Central memory CD4-positive, alpha-beta T cell (primary cell): Measurements from ENCODE around the gene MFAP3L.
"Not testable (repeated sequence)": the region's sequence is repeated elsewhere in the genome, so short reads cannot be mapped to it uniquely, and the experiment has no call there.

Experiments used
- DNase-seq: peaks from one replicate; pipeline ENCODE4 v3.0.0; 2022

Gene MFAP3L

GRCh38 chr4:169986369-169986768, 39.8 kb downstream of the MFAP3L start:
- DNase-seq: no peak

GRCh38 chr4:169985881-169986280, 40.3 kb downstream of the MFAP3L start:
- no peak for DNase-seq

GRCh38 chr4:169984745-169985144, 41.5 kb downstream of the MFAP3L start:
- DNase-seq: no peak

GRCh38 chr4:169984173-169984572, 42.0 kb downstream of the MFAP3L start:
- DNase-seq: no peak

DNA sequence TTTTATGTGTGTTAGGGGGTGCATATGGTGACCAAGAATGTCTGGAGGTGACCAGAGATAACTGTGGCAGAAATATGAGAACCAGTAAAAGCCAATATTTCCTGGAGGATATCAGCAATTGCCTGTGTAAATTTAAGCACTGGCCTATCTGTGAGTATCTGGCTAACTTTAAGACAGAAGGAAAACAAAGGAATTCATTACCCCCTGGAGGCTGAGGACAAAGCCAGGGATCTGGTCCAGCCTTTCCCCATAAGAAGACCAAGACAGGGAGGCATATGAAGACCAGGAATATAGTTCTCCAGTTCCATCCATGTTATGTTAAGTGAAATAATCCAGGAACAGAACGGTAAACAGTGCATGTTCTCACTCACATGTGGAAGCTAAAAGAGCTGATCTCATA, 49.2 kb downstream of the MFAP3L start:
- DNase-seq: no peak

DNA sequence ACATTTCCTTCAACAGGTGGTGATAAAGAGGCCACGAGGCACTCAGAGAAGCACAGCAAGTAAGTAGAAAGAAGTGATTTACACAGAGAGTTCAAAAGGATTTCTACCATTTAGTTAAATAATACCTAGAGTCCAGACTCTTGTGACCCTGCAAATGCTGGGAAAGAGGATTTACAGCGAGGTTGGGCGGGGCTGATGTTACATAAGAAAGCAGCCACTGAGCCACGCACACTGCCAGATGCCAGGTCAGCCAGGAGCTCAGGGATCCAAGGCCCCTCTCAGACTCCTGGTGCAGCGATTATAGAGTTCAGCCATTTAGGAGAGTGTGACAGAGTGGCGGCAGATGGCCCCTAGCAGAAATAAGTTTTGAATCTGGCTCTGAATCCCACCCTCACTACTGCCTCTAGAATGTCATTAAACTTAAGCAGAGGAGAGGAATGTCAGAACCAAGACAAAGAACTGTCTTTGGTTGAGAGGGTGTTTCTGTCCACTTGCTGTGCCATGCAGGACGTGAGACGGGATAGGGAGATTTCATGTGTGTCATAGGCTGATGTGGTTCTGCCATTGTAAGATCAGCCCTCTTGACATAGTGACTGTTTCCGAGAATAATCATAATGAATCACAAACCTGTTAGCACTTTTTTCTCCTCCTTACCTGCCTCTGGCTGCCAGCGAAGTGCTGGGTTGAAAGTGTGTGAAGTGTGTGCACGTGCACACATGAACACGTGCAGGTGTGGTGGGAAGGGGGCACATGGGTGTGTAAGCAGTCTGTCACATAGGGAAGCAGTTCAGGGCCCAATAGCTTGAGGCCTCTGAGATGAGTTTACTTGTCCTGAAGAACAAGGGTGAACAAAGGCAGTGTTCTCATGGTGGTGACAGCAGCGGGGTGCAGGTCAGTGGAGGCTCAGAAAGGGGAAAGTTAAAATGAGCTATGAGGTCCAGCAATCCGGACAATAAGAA, 50.1 kb downstream of the MFAP3L start:
- DNase-seq: no peak

DNA sequence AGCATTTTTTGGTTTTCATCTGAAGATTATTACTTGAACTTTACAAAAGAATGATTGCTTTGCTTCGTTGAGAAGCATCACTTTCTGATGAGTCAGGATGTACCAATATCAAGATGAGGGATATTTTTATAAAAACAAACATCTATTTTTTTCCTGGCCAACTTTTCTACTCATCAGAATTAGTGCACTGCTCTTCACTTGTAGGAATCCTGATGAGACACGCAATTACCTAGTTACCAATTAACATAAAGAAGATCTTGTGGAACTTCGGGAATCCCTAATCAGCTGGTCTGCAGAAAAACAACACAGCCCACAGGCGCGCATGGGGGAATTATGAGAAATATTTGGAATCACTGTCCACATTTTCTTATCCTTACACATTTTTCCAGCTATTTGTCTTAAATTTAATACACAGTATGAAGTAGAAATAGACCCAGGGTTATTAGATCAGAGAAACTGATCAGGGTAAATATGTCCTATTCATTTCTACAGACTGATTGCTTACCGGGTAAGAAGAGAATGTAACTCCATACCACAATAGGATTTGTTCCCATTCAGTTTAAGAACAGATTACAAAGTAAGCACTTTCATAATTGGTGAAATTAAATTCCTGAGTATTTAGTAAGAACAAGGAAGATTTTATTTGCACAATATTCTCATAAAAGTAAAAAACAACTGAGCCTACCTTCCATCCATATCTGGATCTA, 50.9 kb downstream of the MFAP3L start:
- no peak for DNase-seq

GRCh38 chr4:169971456-169972015, 54.7 kb downstream of the MFAP3L start:
- no peak for DNase-seq

GRCh38 chr4:169968999-169969398, 57.2 kb downstream of the MFAP3L start:
- no peak for DNase-seq

DNA sequence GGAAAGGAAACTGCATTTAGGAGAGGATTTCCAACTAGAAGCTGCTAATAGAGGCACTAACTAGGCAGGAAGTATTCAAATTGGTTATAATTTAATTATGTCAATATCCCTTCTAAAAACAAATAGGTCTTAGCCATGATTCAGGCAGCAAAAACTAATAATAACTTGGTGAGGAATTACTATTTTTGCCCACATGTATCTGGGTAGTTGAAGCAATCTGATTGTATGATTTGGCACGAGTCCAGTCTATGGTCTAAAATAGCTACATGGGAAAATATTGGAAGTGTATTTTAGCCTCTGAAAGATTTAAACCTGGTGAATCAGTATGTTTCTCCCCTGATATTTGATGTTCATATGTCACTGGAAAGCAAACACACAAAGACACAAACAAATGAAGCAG, 62.2 kb downstream of the MFAP3L start:
- no peak for DNase-seq

DNA sequence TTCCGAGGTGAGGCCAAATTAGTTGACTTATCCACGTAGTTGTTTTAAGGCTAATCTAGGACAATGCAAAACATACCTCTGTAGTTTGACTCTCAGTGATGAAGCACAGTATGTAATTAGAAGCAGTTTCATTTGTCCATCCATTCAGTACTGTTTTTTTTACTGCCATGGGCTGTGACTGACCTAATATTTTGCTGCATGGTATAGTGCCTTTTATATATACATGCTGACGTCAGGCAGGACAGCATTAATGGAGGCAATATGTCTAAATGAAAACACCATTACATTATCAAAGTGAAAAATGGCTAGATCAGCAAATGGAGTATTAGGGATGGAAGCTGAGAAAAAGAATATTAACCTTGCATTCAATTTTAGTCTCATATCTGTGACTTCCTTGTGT, 66.9 kb downstream of the MFAP3L start:
- no peak for DNase-seq

DNA sequence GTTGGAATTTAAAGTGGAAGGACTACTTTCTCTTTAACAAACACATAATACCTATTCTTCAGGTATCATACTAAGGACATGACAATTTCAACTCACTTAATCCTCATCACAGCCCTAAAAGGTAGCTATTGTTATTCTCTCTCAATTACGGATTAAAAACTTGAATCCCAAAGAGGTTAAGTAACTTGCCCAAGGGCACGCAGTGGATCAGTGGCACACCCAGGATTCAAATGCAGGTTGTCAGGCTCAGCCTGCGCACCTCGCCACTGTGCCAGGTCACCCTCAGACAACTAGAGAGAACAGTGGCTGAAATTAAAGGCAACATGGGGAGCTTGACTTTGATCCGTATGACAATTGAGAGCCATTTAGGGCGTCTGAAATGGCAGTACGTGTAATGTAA, 67.6 kb downstream of the MFAP3L start:
- DNase-seq: no peak

DNA sequence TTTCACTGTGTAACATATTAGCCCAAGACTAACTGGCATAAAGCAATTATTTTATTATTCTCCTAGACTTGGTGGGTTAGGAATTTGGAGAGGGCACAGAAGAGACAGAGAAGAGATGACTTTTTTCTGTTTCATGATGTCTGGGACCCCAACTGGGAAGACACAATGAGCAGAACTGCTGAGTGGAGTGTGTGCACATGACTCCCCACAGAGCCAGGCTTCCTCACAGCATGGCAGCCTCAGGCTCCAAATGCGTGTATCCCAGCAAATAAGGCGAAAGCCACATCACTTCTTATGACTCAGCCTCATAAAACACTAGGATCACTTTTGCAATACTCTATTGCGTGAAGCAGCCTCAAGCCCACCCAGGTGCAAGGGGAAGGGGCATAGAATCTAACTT, 68.4 kb downstream of the MFAP3L start:
- no peak for DNase-seq

DNA sequence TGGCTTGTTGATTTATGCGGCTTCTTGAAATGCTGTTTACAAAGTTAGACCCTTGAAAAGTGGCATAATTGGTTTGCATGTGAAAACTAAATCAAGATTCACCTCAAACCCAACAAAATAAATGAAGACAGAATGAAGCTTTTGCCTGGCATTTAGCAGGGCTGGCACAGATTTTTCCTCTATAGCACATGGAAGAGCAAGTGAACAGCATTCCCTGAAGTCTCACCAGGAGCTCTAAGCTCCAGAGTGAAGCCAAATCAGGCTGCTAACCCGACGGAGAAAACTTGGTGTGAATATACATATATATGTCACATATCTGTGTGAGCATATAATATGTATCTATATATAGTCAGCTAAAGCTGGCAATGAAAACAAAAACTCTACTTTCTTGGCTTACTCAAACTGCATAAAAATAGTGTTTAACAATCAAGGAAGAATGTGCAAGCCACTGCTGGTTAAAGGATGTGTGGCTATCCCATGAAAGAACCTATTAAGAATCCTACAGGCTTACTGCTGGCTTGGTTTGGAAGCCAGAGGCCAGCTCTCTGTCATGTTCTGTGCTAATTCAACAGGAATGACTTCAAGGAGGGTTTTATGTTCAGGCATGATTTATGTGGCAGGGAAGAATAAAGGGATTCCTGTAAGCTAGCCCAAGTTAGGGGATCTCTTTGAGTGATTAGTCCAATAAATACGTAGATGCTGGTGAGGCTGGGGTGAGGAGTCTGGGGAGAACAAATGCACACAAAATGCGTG, 69.9 kb downstream of the MFAP3L start:
- DNase-seq: no peak

GRCh38 chr4:169955521-169955920, 70.7 kb downstream of the MFAP3L start:
- DNase-seq: no peak

DNA sequence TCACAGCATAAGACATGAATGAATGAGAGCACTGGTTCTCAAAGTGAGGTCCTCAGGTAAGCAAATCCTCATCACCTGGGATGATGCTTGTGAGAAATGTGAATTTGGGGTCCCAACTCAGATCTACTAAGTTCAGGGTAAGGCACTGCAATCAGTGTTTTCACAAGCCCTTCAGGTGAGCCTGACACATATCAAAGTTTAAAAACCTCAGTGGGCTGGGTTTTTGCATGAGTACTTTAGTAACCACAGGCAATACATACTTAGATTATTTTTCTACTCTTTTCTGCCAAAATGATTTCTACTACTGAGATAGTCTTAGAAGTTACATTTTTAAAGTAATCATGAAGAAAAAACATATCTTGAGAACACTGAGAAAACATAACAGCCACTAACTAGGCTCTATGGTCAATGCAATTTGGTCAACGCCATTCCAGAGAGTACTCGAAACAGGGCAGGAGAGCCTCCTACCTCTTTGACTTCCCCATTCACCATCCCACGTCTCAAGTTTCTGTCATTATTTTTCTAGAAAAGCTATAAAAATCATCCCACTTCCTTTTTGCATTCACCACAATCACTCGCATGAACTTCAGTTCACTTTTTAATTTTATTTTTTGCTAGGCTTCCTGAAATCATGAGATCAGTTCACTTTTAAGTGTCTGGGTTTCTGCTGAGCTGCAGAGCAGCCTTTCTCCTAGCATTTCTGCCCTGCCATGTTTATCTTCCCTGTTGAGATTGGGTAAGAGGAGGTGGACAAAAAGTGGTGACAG, 73.8 kb downstream of the MFAP3L start:
- no peak for DNase-seq

DNA sequence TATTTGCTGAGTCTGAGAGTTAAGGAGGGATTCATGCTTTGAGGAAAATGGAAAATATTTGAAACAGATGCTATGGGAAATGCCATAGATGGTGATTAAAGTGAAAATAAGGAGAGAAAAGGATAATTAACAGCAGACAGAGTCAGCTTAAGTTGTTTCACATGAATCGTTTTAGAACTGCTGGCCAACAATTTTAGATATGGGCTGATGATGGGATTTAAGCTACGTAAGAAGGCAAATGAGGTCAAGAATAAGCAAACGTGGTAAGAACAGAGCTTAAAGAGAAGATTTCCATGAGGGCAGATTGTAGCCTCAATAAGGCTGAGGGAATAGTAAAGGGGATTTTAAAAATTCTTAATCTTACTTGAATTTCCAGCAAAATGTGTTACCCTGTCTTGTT, 77.9 kb downstream of the MFAP3L start:
- DNase-seq: no peak

DNA sequence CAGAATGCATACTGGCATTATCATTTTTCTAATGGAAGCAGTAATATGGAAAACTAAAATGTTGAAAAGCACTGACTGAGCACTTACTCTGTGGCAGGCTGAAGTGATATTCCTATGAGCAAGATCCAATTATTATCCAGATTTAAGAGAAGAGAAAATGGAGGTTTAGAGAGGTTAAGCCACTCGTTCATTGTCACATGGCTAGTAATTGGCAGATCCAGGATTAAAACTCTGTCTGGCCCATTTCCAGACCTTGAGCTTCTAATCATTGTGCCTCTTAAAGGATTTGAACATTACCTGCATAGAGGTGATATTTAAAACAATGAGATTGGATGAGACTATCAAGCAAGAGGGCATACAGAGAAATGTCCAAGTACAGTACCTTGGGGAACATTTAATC, 80.6 kb downstream of the MFAP3L start:
- no peak for DNase-seq

DNA sequence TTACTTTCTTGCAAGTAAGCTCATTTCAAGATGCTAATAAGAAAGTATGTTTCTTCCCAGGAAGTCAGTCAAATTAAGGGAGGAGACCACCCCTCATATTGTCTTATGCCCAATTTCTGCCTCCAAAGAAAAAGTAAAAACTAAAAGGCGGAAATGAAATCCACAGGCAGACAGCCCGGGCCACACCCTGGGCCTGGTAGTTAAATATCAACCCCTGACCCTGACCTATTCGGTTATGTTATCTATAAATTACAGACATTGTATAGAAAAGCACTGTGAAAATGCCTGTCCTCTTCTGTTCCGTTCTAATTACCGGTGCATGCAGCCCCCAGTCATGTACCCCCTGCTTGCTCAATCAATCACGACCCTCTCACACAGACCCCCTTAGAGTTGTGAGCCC, 82.6 kb downstream of the MFAP3L start:
- not testable (repeated sequence) for DNase-seq

- DNase-seq: no peak
These were observed 85.1 kb downstream of the MFAP3L start for GRCh38 chr4:169941141-169941540.

DNA sequence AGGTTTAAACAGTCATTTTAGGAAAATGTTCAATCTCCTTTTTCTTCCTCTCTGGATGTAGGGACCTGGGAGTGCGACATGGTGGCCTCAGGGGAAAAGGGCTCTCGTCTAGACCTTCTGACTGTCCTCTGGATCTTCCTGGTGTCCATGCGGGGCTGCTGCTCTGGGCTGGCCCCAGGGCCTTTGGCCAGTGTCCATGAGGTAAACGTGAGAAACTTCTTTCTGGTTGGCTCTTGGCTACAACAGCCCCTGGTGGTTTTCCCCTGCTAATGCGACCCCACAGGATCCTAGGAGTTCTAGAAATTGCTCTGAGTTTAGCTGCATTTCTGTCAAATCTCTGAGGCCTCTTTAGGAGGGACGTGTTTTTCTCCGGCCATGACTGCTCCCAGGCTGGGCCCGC, 85.7 kb downstream of the MFAP3L start:
- no peak for DNase-seq
